Testis (tissue), 3 donors: ENCODE data around the gene CCNL2. TPM values are rescaled to one million over a fixed set of nuclear protein-coding genes. Genes with fewer than 3 reads are reported as not detected.
A peak's percentile ranks its signal among the peaks of the same experiment; 100 is the strongest.

Experiments
- DNase-seq: peaks from one replicate; pipeline ENCODE4 v3.0.0-alpha.2; 2019
- H3K27ac ChIP-seq, 2 donors: fragments of 200-600 bp; sonication (generic); one replicate each; pipeline ENCODE4 v1.5.1; 2019
- H3K27me3 ChIP-seq: fragments of 200-600 bp; sonication (generic); one replicate; pipeline ENCODE4 v1.5.1; 2019
- H3K36me3 ChIP-seq: fragments of 200-600 bp; sonication (generic); one replicate; pipeline ENCODE4 v1.5.1; 2017; ENCODE audit warnings: low read depth; ENCODE audit errors: missing control alignments
- H3K4me1 ChIP-seq: fragments of 200-600 bp; sonication (generic); one replicate; pipeline ENCODE4 v1.5.1; 2019
- H3K4me3 ChIP-seq, 2 donors: fragments of 200-600 bp; sonication (generic); one replicate each; pipeline ENCODE4 v1.5.1; 2017 to 2019
- H3K9me3 ChIP-seq: fragments of 200-600 bp; sonication (generic); one replicate; pipeline ENCODE4 v1.5.1; 2017
- POLR2A ChIP-seq: fragments of 450-650 bp; IDR thresholded peaks from one replicate; pipeline ENCODE4 v1.6.1; 2017; ENCODE audit warnings: antibody characterized with exemption, mild to moderate bottlenecking, moderate library complexity
- WGBS, 2 donors: methylation state at CpG; one replicate each; pipeline ENCODE4 v1.1.5; 2018; 5-methylcytosine and 5-hydroxymethylcytosine counted together
- intact Hi-C: fragments of 100-400 bp; cut with DNase I; formaldehyde crosslinking; loops from one replicate; pipeline ENCODE4 v1.15.1; 2023; ENCODE audit warnings: low total_unique reads
- polyA plus RNA-seq: library from polyadenylated mRNA; stranded (reverse); fragments of 350-450 nt; fragmentation: Illumina TruSeq; extraction: RNeasy Lipid Tissue Mini Kit (QIAGEN cat#74804); gene quantifications from one replicate; pipeline ENCODE4 v1.2.3, GENCODE V29; 2014; ENCODE audit warnings: low read depth, low replicate concordance; ENCODE audit not compliant: insufficient read depth
- total RNA-seq, 2 donors: library from RNA; depleted of rRNA; stranded (reverse); fragments of >200 nt; gene quantifications; one replicate each; pipeline ENCODE4 v1.2.3, GENCODE V29; 2016
- TF ChIP-seq, protein P1 (sequence below), 3 experiments: fragments of 450-650 bp in 2 of 3; fragments of 200-600 bp in 1 of 3; sonication (generic) in 1 of 3; IDR thresholded peaks; one replicate each; pipeline ENCODE4 v1.5.1; 2016 to 2019; ENCODE audit warnings: antibody characterized with exemption in 3 of 3, mild to moderate bottlenecking in 2 of 3, moderate library complexity in 1 of 3

Gene CCNL2
- total and polyA plus RNA-seq, 3 donors from 2014 or later = 90.9 to 209 (median 204) TPM

- Histone ChIP-seq H3K36me3 (no peaks in the 10 kb centered on the region), H3K27me3 (no peaks in the 10 kb centered on the region), H3K9me3 (no peaks in the 10 kb centered on the region), H3K4me3 (peak overlapping the region; percentile 93 to 100), H3K27ac (peak overlapping the region; percentile 70 to 86), H3K4me1 (peaks cover 18% of the 10 kb centered on the region)
- TF ChIP-seq, protein P1, sequence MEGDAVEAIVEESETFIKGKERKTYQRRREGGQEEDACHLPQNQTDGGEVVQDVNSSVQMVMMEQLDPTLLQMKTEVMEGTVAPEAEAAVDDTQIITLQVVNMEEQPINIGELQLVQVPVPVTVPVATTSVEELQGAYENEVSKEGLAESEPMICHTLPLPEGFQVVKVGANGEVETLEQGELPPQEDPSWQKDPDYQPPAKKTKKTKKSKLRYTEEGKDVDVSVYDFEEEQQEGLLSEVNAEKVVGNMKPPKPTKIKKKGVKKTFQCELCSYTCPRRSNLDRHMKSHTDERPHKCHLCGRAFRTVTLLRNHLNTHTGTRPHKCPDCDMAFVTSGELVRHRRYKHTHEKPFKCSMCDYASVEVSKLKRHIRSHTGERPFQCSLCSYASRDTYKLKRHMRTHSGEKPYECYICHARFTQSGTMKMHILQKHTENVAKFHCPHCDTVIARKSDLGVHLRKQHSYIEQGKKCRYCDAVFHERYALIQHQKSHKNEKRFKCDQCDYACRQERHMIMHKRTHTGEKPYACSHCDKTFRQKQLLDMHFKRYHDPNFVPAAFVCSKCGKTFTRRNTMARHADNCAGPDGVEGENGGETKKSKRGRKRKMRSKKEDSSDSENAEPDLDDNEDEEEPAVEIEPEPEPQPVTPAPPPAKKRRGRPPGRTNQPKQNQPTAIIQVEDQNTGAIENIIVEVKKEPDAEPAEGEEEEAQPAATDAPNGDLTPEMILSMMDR (IDR thresholded peaks at IDR 0.05) = no peak
- no peak for DNase-seq
- WGBS, 2 donors = 0 to 1% methylated on average over 16 to 19 of the region's 54 CpGs
- intact Hi-C loops = no loop called here
Observed at GRCh38 chr1:1398677-1399186, 403 bp downstream of the CCNL2 start.

DNA sequence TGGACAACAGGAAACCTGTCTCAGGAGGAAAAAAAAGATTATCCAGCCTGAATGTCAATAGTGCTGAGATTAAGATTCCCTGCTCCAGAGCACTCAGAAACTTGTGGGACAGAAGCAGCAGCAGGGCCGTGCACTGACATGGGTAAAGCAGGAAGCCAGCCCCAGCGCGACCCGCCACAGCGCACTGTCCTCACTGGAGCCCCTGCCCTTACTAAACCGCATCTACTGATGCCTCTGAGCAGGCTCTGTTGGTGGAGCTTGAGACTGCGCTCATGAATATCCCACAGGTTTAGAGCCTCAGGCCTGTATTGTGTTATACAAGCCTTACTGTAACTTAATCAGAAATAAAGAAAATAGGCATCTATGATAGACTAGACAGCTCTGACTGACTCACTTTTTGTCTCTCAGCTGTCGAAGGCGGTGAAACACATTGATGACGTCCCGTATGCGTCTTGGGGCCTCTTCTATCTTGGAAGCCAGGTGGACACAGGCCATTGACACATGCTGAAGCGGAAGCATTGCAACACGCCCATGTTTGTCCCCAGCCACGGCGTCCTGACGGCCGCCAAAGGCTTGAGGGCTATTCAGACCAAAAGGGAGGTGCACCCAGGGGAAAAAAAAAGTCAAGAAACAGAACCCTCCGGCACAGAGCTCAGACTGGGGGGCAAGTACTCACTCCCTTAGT lies 1.2 kb downstream of the CCNL2 start:
- Histone ChIP-seq H3K27me3 (no peaks in the 10 kb centered on the region), H3K9me3 (no peaks in the 10 kb centered on the region), H3K36me3 (no peaks in the 10 kb centered on the region), H3K4me3 (peak overlapping the region; percentile 93 to 100), H3K27ac (no peak overlapping the region), H3K4me1 (peaks cover 18% of the 10 kb centered on the region)
- DNase-seq = no peak
- intact Hi-C loops = no loop called here
- no peak for TF ChIP-seq POLR2A
- TF ChIP-seq, protein P1 (IDR thresholded peaks at IDR 0.05) = no peak
- WGBS, 2 donors = 28 to 33% methylated on average over 13 to 19 of the region's 19 CpGs

DNA sequence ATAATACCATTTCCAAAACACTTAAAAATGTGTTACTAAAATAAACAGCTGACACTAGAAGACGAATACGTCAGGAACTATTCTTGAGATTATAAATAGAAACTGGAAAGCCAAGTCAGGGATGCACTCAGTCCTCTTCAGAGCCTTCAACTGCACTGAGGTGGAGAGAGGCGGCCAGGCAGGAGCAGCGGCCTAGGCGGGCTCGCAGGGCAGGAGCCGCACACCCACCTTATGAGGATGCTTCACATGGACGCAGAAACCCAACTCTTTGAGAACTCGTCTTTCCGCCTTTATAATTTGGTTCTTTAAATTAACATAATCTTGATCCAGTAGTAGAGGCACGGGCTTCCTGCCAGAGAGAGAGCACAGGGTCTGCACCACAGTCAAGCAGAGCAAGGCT lies 4.0 kb downstream of the CCNL2 start:
- DNase-seq = no peak
- Histone ChIP-seq H3K4me1 (peaks cover 14% of the 10 kb centered on the region), H3K36me3 (no peaks in the 10 kb centered on the region), H3K27me3 (no peaks in the 10 kb centered on the region), H3K9me3 (no peaks in the 10 kb centered on the region), H3K4me3 (no peak overlapping the region), H3K27ac (no peak overlapping the region)
- no peak for TF ChIP-seq POLR2A
- TF ChIP-seq, protein P1 (IDR thresholded peaks at IDR 0.05) = no peak
- WGBS, 2 donors = 81 to 88% methylated on average over 11 of the region's 11 CpGs
- intact Hi-C loops = no loop called here

GRCh38 chr1:1394116-1394515 lies 5.0 kb downstream of the CCNL2 start:
- no peak for DNase-seq
- Histone ChIP-seq H3K9me3 (no peaks in the 10 kb centered on the region), H3K4me1 (peaks cover 11% of the 10 kb centered on the region), H3K4me3 (no peak overlapping the region), H3K36me3 (no peaks in the 10 kb centered on the region), H3K27ac (no peak overlapping the region), H3K27me3 (no peaks in the 10 kb centered on the region)
- intact Hi-C loops = no loop called here
- WGBS, 2 donors = 91 to 96% methylated on average over 7 of the region's 7 CpGs
- no peak for TF ChIP-seq POLR2A
- TF ChIP-seq, protein P1 (IDR thresholded peaks at IDR 0.05) = no peak

GRCh38 chr1:1393428-1393827 lies 5.7 kb downstream of the CCNL2 start:
- WGBS, 2 donors = 89 to 93% methylated on average over 11 of the region's 11 CpGs
- no peak overlapping the region for H3K4me3 ChIP-seq
- intact Hi-C loops = no loop called here
- H3K36me3 ChIP-seq = no peaks in the 10 kb centered on the region
- peaks cover 11% of the 10 kb centered on the region for H3K4me1 ChIP-seq
- no peaks in the 10 kb centered on the region for H3K27me3 ChIP-seq
- no peaks in the 10 kb centered on the region for H3K9me3 ChIP-seq
- no peak overlapping the region for H3K27ac ChIP-seq
- no peak for DNase-seq
- TF ChIP-seq POLR2A = no peak
- TF ChIP-seq, protein P1 (IDR thresholded peaks at IDR 0.05) = no peak
